Ascending aorta (tissue), 2 donors: ENCODE data around the gene ULK4. TPM values are rescaled to one million over a fixed set of nuclear protein-coding genes. Genes with fewer than 3 reads are reported as not detected.

Source experiments
- DNase-seq, 2 donors: peaks; one replicate each; pipeline ENCODE4 v3.0.0-alpha.2; 2019; ENCODE audit warnings: low spot score in 2 of 2
- H3K27ac ChIP-seq, 2 donors: fragments of 200-600 bp; sonication (generic); one replicate each; pipeline ENCODE4 v1.5.1; 2016 to 2017; ENCODE audit warnings: mild to moderate bottlenecking in 1 of 2
- H3K27me3 ChIP-seq: fragments of 200-600 bp; sonication (generic); one replicate; pipeline ENCODE4 v1.5.1; 2017
- H3K36me3 ChIP-seq, 2 donors: fragments of 200-600 bp; sonication (generic); one replicate each; pipeline ENCODE4 v1.5.1; 2016
- H3K4me1 ChIP-seq, 2 donors: fragments of 200-600 bp; sonication (generic); one replicate each; pipeline ENCODE4 v1.5.1; 2016 to 2017; ENCODE audit warnings: mild to moderate bottlenecking in 1 of 2
- H3K4me3 ChIP-seq, 2 donors: fragments of 200-600 bp; sonication (generic); one replicate each; pipeline ENCODE4 v1.5.1; 2016 to 2017; ENCODE audit warnings: mild to moderate bottlenecking in 1 of 2
- H3K9me3 ChIP-seq, 2 donors: fragments of 200-600 bp; sonication (generic); one replicate each; pipeline ENCODE4 v1.5.1; 2016
- intact Hi-C: fragments of 100-400 bp; cut with DNase I; formaldehyde crosslinking; loops from one replicate; pipeline ENCODE4 v1.15.1; 2023
- total RNA-seq: library from RNA; depleted of rRNA; stranded (reverse); fragments of >200 nt; gene quantifications from one replicate; pipeline ENCODE4 v1.1.0, GENCODE V29; 2016
- TF ChIP-seq, protein P1 (sequence below), 3 experiments: fragments of 200-600 bp in 2 of 3; fragments of 450-650 bp in 1 of 3; sonication (generic) in 2 of 3; IDR thresholded peaks; one replicate each; pipeline ENCODE4 v1.5.1; 2016 to 2019; ENCODE audit warnings: antibody characterized with exemption in 3 of 3, mild to moderate bottlenecking in 1 of 3, moderate library complexity in 1 of 3

Gene ULK4
- total RNA-seq, 1 donor from 2014 or later: 4.2 TPM

DNA sequence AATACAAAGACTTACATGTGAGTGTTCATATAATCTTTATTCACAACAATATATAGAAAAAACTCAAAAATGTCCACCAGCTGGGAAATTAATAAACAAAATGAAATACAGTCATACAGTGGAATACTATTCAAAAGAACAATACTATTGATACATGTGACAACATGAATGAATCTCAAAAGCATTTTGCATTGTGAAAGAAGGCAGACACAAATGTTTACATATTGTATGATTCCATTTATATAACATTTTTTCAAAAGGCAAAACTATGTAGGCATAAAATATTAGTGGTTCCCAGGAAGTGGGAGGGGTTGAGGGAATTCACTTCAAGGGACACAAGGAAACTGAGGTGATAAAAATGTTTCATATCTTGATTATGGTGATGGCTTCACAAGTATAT is 459.4 kb downstream of the ULK4 start:
- no peaks in the 10 kb centered on the region for H3K27me3 ChIP-seq
- no peaks in the 10 kb centered on the region for H3K36me3 ChIP-seq
- no peak for DNase-seq
- intact Hi-C loops: no loop called here
- H3K27ac ChIP-seq: no peak overlapping the region
- TF ChIP-seq, protein P1, sequence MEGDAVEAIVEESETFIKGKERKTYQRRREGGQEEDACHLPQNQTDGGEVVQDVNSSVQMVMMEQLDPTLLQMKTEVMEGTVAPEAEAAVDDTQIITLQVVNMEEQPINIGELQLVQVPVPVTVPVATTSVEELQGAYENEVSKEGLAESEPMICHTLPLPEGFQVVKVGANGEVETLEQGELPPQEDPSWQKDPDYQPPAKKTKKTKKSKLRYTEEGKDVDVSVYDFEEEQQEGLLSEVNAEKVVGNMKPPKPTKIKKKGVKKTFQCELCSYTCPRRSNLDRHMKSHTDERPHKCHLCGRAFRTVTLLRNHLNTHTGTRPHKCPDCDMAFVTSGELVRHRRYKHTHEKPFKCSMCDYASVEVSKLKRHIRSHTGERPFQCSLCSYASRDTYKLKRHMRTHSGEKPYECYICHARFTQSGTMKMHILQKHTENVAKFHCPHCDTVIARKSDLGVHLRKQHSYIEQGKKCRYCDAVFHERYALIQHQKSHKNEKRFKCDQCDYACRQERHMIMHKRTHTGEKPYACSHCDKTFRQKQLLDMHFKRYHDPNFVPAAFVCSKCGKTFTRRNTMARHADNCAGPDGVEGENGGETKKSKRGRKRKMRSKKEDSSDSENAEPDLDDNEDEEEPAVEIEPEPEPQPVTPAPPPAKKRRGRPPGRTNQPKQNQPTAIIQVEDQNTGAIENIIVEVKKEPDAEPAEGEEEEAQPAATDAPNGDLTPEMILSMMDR (IDR thresholded peaks at IDR 0.05): no peak
- no peak overlapping the region for H3K4me3 ChIP-seq
- H3K9me3 ChIP-seq: no peaks in the 10 kb centered on the region
- H3K4me1 ChIP-seq: no peaks in the 10 kb centered on the region

DNA sequence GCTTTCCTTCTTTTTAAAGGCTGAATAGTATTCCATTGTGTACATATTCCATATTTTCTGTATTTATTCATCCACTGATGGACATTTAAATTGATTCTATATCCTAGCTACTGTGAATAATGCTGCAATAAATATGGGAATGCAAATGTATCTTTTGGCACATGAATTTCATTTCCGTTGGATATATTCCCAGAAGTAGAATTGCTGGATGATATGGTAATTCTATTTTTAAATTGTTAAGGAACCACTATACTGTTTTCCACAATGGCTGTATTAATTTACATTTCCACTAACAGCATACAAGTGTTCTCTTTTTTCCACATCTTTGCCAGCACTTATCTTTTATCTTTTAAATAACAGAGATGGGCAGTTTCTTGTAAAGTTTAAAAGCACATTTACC is 459.9 kb downstream of the ULK4 start:
- TF ChIP-seq, protein P1 (IDR thresholded peaks at IDR 0.05): no peak
- DNase-seq: no peak
- Histone ChIP-seq H3K4me1 (no peaks in the 10 kb centered on the region), H3K36me3 (no peaks in the 10 kb centered on the region), H3K9me3 (no peaks in the 10 kb centered on the region), H3K27ac (no peak overlapping the region), H3K27me3 (no peaks in the 10 kb centered on the region), H3K4me3 (no peak overlapping the region)
- intact Hi-C loops: no loop called here

DNA sequence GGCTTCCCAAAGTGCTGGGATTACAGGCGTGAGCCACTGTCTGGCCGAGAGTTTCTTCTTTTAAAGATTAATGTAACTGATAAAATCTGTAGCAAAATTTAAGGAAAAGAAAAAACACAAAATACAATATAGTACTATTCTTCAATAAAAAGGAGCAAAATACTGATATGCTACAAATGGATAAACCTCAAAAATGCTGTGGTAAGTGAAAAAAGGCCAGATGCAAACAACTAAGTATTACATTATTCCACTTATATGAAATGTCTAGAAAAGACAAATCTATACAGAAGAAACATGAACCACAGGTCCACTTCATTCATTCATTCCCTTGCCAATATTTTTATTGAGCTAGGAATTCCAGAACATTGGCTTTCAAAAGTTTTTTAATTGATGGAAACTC is 463.1 kb downstream of the ULK4 start:
- DNase-seq: no peak
- TF ChIP-seq, protein P1 (IDR thresholded peaks at IDR 0.05): no peak
- H3K4me1 ChIP-seq: no peaks in the 10 kb centered on the region
- no peak overlapping the region for H3K4me3 ChIP-seq
- no peaks in the 10 kb centered on the region for H3K27me3 ChIP-seq
- H3K27ac ChIP-seq: no peak overlapping the region
- H3K9me3 ChIP-seq: no peaks in the 10 kb centered on the region
- intact Hi-C loops: no loop called here
- H3K36me3 ChIP-seq: no peaks in the 10 kb centered on the region

DNA sequence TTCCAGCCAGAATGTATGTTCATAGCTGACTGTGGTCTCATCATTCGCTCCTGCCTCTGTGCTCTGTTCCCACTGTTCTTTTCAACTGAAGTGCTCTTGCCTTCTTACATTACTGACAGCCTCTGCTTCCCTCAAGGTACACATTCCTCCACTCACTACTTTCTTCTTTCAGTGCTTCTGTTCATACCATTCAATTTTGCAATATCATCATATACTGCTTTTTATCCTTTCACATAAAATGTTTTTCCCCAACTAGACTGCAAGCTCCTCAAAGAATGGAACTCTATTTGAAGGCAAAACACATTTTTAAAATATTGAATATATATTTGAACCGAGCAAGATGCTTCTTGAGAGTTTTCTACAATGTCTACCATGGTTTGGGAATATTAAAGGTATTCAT is 471.5 kb downstream of the ULK4 start:
- no peaks in the 10 kb centered on the region for H3K9me3 ChIP-seq
- no peak for DNase-seq
- H3K27ac ChIP-seq: no peak overlapping the region
- TF ChIP-seq, protein P1 (IDR thresholded peaks at IDR 0.05): no peak
- H3K36me3 ChIP-seq: no peaks in the 10 kb centered on the region
- no peaks in the 10 kb centered on the region for H3K27me3 ChIP-seq
- H3K4me1 ChIP-seq: no peaks in the 10 kb centered on the region
- intact Hi-C loops: no loop called here
- no peak overlapping the region for H3K4me3 ChIP-seq

DNA sequence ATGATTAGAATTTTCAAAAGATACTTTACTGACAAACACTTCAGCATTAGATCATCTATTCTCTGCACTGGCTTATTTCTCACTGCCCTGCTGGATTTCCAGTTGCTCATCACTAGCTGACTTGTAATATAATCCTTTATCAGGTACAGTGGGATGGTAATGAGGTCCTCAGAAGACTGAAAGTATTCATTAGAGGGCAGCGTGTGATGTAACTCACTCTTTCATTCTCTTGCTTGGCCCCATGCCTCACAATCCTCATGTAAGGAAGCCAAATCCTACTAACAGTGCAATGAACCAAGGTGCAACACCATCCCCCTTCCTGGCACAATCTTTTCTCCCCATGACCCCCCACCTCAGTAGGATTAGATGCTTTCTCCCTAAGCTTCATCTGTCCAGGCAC is 472.7 kb downstream of the ULK4 start:
- no peak overlapping the region for H3K27ac ChIP-seq
- no peaks in the 10 kb centered on the region for H3K4me1 ChIP-seq
- TF ChIP-seq, protein P1 (IDR thresholded peaks at IDR 0.05): no peak
- no peak overlapping the region for H3K4me3 ChIP-seq
- no peaks in the 10 kb centered on the region for H3K36me3 ChIP-seq
- intact Hi-C loops: no loop called here
- DNase-seq: no peak
- H3K9me3 ChIP-seq: no peaks in the 10 kb centered on the region
- H3K27me3 ChIP-seq: no peaks in the 10 kb centered on the region

DNA sequence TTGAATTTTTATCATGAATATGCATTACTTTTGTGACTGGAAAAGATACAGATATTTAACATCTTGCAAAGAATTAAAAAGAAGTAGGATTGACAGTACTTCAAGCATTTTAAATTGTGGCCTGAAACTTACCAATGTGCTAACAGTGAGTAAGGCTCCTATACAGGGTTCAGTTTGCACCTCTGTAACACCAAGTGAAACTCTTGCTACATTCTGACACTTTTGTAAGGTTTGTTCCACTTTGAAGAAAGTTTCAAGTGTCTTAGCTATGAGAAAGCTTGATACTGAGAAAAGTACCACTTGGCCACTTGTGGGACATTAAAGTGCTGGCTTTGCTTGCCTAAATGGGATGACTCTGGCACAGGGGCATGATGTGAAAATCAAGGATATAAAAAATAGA is 473.4 kb downstream of the ULK4 start:
- DNase-seq: no peak
- Histone ChIP-seq H3K27me3 (no peaks in the 10 kb centered on the region), H3K4me3 (no peak overlapping the region), H3K9me3 (no peaks in the 10 kb centered on the region), H3K4me1 (no peaks in the 10 kb centered on the region), H3K36me3 (no peaks in the 10 kb centered on the region), H3K27ac (no peak overlapping the region)
- TF ChIP-seq, protein P1 (IDR thresholded peaks at IDR 0.05): no peak
- intact Hi-C loops: no loop called here
